HCT116 (cell line): Measurements from ENCODE around the gene MYZAP. TPM values are rescaled to one million over a fixed set of nuclear protein-coding genes. Genes with fewer than 3 reads are reported as not detected.

ENCODE experiments used
- ATAC-seq: fragments of 200-7000 bp; cut with Tn5 transposase; 2 replicates; pipeline ENCODE4 v1.9.1; 2020; ENCODE audit warnings: mild to moderate bottlenecking, moderate library complexity
- BruUV-seq: library from RNA; stranded (reverse); fragments of 400-500 nt; replicated peaks from 2 replicates; lab custom pipeline; 2021; lab: Mats Ljungman, UMichigan
- CTCF ChIA-PET: fragments of 300-600 bp; sonication (Branson Sonifier 250); formaldehyde crosslinking; loops from one replicate; lab custom pipeline; 2021; ENCODE audit warnings: antibody characterized with exemption; lab: Charles Lee
- POLR2A ChIA-PET: fragments of 300-600, 350-600 bp; sonication (Branson Sonifier 250); formaldehyde crosslinking; loops from one replicate; lab custom pipeline; 2021; ENCODE audit warnings: antibody characterized with exemption; lab: Charles Lee
- RAD21 ChIA-PET, 2 experiments: fragments of 300-600 bp; sonication (Branson Sonifier 250); formaldehyde crosslinking; loops; one replicate each; lab custom pipeline; 2023; ENCODE audit warnings: low total read pairs in 2 of 2; ENCODE audit not compliant: uncharacterized antibody in 2 of 2, unreplicated experiment in 2 of 2, low non-redundant PET in 1 of 2; lab: Charles Lee
- DNase-seq: peaks from one replicate; pipeline ENCODE4 v3.0.0-alpha.2; 2010; ENCODE audit warnings: low read depth, low spot score
- H2AFZ ChIP-seq: fragments of 200-600 bp; shearing (Covaris generic), sonication (generic); 2 replicates; pipeline ENCODE4 v1.6.1; 2017; ENCODE audit warnings: low read depth, mixed run types, mixed read lengths, antibody characterized with exemption, low read length; ENCODE audit not compliant: poor library complexity, severe bottlenecking
- H3K27ac ChIP-seq: 2 replicates; pipeline ENCODE4 v1.5.1; 2012; ENCODE audit warnings: low read depth, low read length
- H3K27me3 ChIP-seq: fragments of 200-600 bp; sonication (generic); 2 replicates; pipeline ENCODE4 v1.6.1; 2016; ENCODE audit warnings: mixed run types, low read length, mixed read lengths; ENCODE audit not compliant: insufficient read depth
- H3K36me3 ChIP-seq, 2 experiments: fragments of 200-500 bp in 1 of 2; fragments of 200-600 bp in 1 of 2; sonication (Bioruptor generic) in 1 of 2; sonication (generic) in 1 of 2; 2 replicates each; pipeline versions ENCODE4 v1.5.1 to v1.6.1; 2014 to 2016; ENCODE audit warnings: low read length in 2 of 2, inconsistent platforms in 1 of 2, mixed read lengths in 1 of 2, mixed run types in 1 of 2; ENCODE audit not compliant: insufficient read depth in 2 of 2, control insufficient read depth in 1 of 2
- H3K4me1 ChIP-seq, 2 experiments: fragments of 200-600 bp in 1 of 2; sonication (generic) in 1 of 2; 2 replicates each; pipeline versions ENCODE4 v1.5.1 to v1.6.1; 2012 to 2017; ENCODE audit warnings: low read length in 2 of 2, inconsistent platforms in 1 of 2, mild to moderate bottlenecking in 1 of 2, mixed read lengths in 1 of 2, mixed run types in 1 of 2, moderate library complexity in 1 of 2; ENCODE audit not compliant: insufficient read depth in 2 of 2, control insufficient read depth in 1 of 2
- H3K4me2 ChIP-seq: fragments of 200-600 bp; sonication (generic); 2 replicates; pipeline ENCODE4 v1.6.1; 2017; ENCODE audit warnings: mixed run types, low read length, mixed read lengths
- H3K4me3 ChIP-seq, 2 experiments: fragments of 200-600 bp in 1 of 2; sonication (generic) in 1 of 2; replicated peaks in 1 of 2; 2 replicates each; pipeline ENCODE4 v1.5.1; 2011 to 2016; ENCODE audit warnings: low read length in 2 of 2, control low read depth in 1 of 2, low read depth in 1 of 2, mild to moderate bottlenecking in 1 of 2, mixed read lengths in 1 of 2, mixed run types in 1 of 2
- H3K79me2 ChIP-seq: fragments of 200-600 bp; sonication (generic); 2 replicates; pipeline ENCODE4 v1.6.1; 2017; ENCODE audit warnings: mild to moderate bottlenecking, mixed run types, low read length, moderate library complexity, mixed read lengths; ENCODE audit not compliant: insufficient read depth
- H3K9ac ChIP-seq: fragments of 200-600 bp; sonication (generic); 2 replicates; pipeline ENCODE4 v1.6.1; 2016; ENCODE audit warnings: low read length, mixed read lengths
- H3K9me2 ChIP-seq: fragments of 200-600 bp; sonication (generic), shearing (Covaris generic); 2 replicates; pipeline ENCODE4 v1.6.1; 2017; ENCODE audit warnings: mixed run types, mild to moderate bottlenecking, moderate library complexity; ENCODE audit not compliant: insufficient read depth
- H3K9me3 ChIP-seq, 2 experiments: fragments of 200-500 bp in 1 of 2; fragments of 200-600 bp in 1 of 2; sonication (Bioruptor generic) in 1 of 2; sonication (generic) in 1 of 2; 2 replicates each; pipeline ENCODE4 v1.6.1; 2014 to 2017; ENCODE audit warnings: low read length in 2 of 2, mixed read lengths in 2 of 2, inconsistent platforms in 1 of 2, low read depth in 1 of 2, mild to moderate bottlenecking in 1 of 2, mixed run types in 1 of 2, moderate library complexity in 1 of 2; ENCODE audit not compliant: control insufficient read depth in 1 of 2, insufficient read depth in 1 of 2
- H4K20me1 ChIP-seq: fragments of 200-600 bp; sonication (generic), shearing (Covaris generic); 2 replicates; pipeline ENCODE4 v1.6.1; 2017; ENCODE audit warnings: mixed run types, mild to moderate bottlenecking, moderate library complexity; ENCODE audit not compliant: insufficient read depth
- CBX3 ChIP-seq: IDR thresholded peaks from 2 replicates; pipeline ENCODE4 v1.6.1; 2012; ENCODE audit warnings: low read depth
- CEBPB ChIP-seq: IDR thresholded peaks from 2 replicates; pipeline ENCODE4 v1.6.1; 2012; ENCODE audit warnings: low read depth
- ELF1 ChIP-seq: IDR thresholded peaks from 2 replicates; pipeline ENCODE4 v1.6.1; 2012; ENCODE audit warnings: low read depth, borderline replicate concordance
- EZH2 ChIP-seq: fragments of 200-600 bp; sonication (generic); IDR thresholded peaks from 2 replicates; pipeline ENCODE4 v1.6.1; 2017; ENCODE audit warnings: antibody characterized with exemption, mixed run types
- EZH2phosphoT487 ChIP-seq: fragments of 200-600 bp; IDR thresholded peaks from 2 replicates; pipeline ENCODE4 v1.6.1; 2018; ENCODE audit warnings: antibody characterized with exemption, borderline replicate concordance
- FOSL1 ChIP-seq: IDR thresholded peaks from 2 replicates; pipeline ENCODE4 v1.6.1; 2012; ENCODE audit warnings: low read depth
- POLR2A ChIP-seq: IDR thresholded peaks from 2 replicates; pipeline ENCODE4 v1.7.0; 2011; ENCODE audit warnings: borderline replicate concordance; ENCODE audit not compliant: insufficient read depth, insufficient read length; ENCODE audit errors: extremely low read depth
- POLR2AphosphoS5 ChIP-seq: IDR thresholded peaks from 2 replicates; pipeline ENCODE4 v1.6.1; 2011; ENCODE audit warnings: mild to moderate bottlenecking, low read depth, low read length, moderate library complexity
- SIN3A ChIP-seq: IDR thresholded peaks from 2 replicates; pipeline ENCODE4 v1.6.1; 2012; ENCODE audit warnings: low read depth
- SP1 ChIP-seq: IDR thresholded peaks from 2 replicates; pipeline ENCODE4 v1.6.1; 2012; ENCODE audit warnings: low read depth
- TCF7L2 ChIP-seq: IDR thresholded peaks from 2 replicates; pipeline ENCODE4 v1.7.0; 2011; ENCODE audit warnings: borderline replicate concordance, inconsistent platforms; ENCODE audit not compliant: insufficient read depth, insufficient read length; ENCODE audit errors: extremely low read depth
- intact Hi-C: fragments of 100-400 bp; cut with micrococcal nuclease; formaldehyde crosslinking; loops from 2 replicates; pipeline ENCODE4 v1.10.0; 2022
- total RNA-seq: library from RNA; stranded (reverse); gene quantifications from one replicate; pipeline ENCODE4 v1.2.1, GENCODE V29; 2021; ENCODE audit not compliant: unreplicated experiment
- TF ChIP-seq, protein P1 (sequence below): IDR thresholded peaks from 2 replicates; pipeline ENCODE4 v1.6.1; 2012; ENCODE audit warnings: low read depth
- TF ChIP-seq, protein P2 (sequence below): IDR thresholded peaks from 2 replicates; pipeline ENCODE4 v1.6.1; 2012

The MYZAP gene
- total RNA-seq, 1 experiment from 2014 or later: 5.8 TPM

DNA sequence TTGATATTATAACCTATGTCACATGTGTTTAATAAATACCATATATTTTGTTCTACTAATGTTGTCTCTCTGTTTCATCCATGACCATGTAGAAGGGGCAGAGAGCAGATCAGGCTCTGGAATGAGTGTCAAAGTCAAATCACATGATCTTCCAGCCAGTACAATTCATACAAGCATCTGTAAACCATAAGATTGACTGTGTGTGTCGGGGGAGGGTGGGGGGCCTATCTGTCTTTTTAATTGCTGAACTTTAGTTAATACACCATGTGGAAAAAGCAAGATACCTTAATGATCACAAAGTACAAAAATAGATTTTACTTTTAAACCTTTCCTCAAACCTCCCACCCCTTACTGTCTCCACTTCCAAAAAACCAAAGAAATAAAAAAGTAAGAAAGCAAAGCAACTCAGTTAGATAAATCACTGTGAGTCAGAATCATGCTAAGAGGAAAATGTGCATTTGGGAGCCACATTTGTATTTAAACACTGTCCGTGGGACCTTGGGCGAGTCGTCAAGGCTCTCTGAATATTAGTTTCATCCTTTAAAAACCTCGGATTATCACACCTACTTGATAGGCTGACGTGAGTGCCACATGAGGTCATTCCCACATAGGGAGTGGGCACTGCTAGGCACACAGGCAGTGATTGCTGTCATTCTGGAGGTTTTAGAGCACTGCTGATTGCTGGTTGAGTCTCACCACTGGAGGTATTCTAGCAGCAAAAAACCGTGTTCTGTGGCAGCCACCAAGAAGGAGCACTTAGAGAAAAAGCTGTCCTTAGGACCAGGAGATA lies 93.8 kb downstream of the MYZAP start:
- no peak overlapping the region for H2AFZ ChIP-seq
- H3K27ac ChIP-seq: no peak overlapping the region
- no peaks in the 10 kb centered on the region for H3K9me3 ChIP-seq
- POLR2A ChIA-PET: no interaction called here
- H3K79me2 ChIP-seq: no peaks in the 10 kb centered on the region
- TF ChIP-seq, protein P1, sequence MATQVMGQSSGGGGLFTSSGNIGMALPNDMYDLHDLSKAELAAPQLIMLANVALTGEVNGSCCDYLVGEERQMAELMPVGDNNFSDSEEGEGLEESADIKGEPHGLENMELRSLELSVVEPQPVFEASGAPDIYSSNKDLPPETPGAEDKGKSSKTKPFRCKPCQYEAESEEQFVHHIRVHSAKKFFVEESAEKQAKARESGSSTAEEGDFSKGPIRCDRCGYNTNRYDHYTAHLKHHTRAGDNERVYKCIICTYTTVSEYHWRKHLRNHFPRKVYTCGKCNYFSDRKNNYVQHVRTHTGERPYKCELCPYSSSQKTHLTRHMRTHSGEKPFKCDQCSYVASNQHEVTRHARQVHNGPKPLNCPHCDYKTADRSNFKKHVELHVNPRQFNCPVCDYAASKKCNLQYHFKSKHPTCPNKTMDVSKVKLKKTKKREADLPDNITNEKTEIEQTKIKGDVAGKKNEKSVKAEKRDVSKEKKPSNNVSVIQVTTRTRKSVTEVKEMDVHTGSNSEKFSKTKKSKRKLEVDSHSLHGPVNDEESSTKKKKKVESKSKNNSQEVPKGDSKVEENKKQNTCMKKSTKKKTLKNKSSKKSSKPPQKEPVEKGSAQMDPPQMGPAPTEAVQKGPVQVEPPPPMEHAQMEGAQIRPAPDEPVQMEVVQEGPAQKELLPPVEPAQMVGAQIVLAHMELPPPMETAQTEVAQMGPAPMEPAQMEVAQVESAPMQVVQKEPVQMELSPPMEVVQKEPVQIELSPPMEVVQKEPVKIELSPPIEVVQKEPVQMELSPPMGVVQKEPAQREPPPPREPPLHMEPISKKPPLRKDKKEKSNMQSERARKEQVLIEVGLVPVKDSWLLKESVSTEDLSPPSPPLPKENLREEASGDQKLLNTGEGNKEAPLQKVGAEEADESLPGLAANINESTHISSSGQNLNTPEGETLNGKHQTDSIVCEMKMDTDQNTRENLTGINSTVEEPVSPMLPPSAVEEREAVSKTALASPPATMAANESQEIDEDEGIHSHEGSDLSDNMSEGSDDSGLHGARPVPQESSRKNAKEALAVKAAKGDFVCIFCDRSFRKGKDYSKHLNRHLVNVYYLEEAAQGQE: no peak
- H3K27me3 ChIP-seq: no peaks in the 10 kb centered on the region
- ATAC-seq (no peak), DNase-seq (no peak)
- no peak overlapping the region for H3K4me2 ChIP-seq
- H4K20me1 ChIP-seq: no peaks in the 10 kb centered on the region
- no peaks in the 10 kb centered on the region for H3K9me2 ChIP-seq
- H3K36me3 ChIP-seq: no peaks in the 10 kb centered on the region
- BruUV-seq: no TSS peak
- no peak overlapping the region for H3K4me3 ChIP-seq
- no peaks in the 10 kb centered on the region for H3K4me1 ChIP-seq
- intact Hi-C loops: no loop called here
- RAD21 ChIA-PET: no interaction called here
- CTCF ChIA-PET: no interaction called here
- no peak overlapping the region for H3K9ac ChIP-seq

DNA sequence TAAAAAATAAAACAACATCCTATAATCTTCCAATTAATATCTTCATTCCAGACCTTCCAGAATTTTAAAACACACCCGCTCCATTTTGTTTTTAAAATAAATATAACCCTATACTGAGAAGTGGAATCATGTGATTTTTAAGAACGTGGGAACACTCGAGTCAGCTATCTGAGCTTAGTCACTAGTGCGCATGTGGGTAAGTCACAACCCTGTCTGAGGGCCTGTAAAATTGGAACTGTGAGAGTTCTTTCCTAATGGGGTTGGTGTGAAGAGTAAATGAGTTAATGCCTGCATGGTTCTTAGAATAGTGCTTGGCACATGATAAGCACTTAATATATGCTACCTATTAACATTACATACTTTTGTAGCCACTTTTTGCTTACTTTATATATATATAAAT lies 95.0 kb downstream of the MYZAP start:
- no peak overlapping the region for H3K27ac ChIP-seq
- ATAC-seq: no peak
- H3K36me3 ChIP-seq: no peaks in the 10 kb centered on the region
- H3K79me2 ChIP-seq: no peaks in the 10 kb centered on the region
- no peaks in the 10 kb centered on the region for H3K9me3 ChIP-seq
- CTCF ChIA-PET: no interaction called here
- H3K4me2 ChIP-seq: no peak overlapping the region
- POLR2A ChIA-PET: no interaction called here
- no peaks in the 10 kb centered on the region for H3K4me1 ChIP-seq
- no TSS peak for BruUV-seq
- intact Hi-C loops: no loop called here
- no peaks in the 10 kb centered on the region for H4K20me1 ChIP-seq
- H3K27me3 ChIP-seq: no peaks in the 10 kb centered on the region
- H3K4me3 ChIP-seq: no peak overlapping the region
- no peak overlapping the region for H3K9ac ChIP-seq
- no peak overlapping the region for H2AFZ ChIP-seq
- H3K9me2 ChIP-seq: no peaks in the 10 kb centered on the region
- RAD21 ChIA-PET: no interaction called here
- no peak for DNase-seq
- no peak for TF ChIP-seq FOSL1
- TF ChIP-seq CEBPB: no peak
- no peak for TF ChIP-seq SIN3A
- no peak for TF ChIP-seq ELF1
- no peak for TF ChIP-seq POLR2AphosphoS5
- no peak for TF ChIP-seq TCF7L2
- no peak for TF ChIP-seq SP1
- TF ChIP-seq, protein P1: no peak
- TF ChIP-seq EZH2: no peak
- TF ChIP-seq, protein P2, sequence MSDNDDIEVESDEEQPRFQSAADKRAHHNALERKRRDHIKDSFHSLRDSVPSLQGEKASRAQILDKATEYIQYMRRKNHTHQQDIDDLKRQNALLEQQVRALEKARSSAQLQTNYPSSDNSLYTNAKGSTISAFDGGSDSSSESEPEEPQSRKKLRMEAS: no peak
- no peak for TF ChIP-seq CBX3
- no peak for TF ChIP-seq POLR2A
- TF ChIP-seq EZH2phosphoT487: no peak
